ENCODE results near the gene RHD.
"Not testable (repeated sequence)": the region's sequence is repeated elsewhere in the genome, so short reads cannot be mapped to it uniquely, and the experiment has no call there.

RHD gene

GRCh38 chr1:25360596-25361581 is 88.6 kb downstream of the RHD start:
- DNase-seq: no peak

GRCh38 chr1:25361901-25362300 is 89.6 kb downstream of the RHD start:
- no peak for DNase-seq

GRCh38 chr1:25362634-25363559 is 90.6 kb downstream of the RHD start:
- DNase-seq: not testable (repeated sequence)

- no peak for DNase-seq
Observed at GRCh38 chr1:25369241-25369640, 96.9 kb downstream of the RHD start.

GRCh38 chr1:25369691-25370271 is 97.5 kb downstream of the RHD start:
- not testable (repeated sequence) for DNase-seq

- not testable (repeated sequence) for DNase-seq
Observed at GRCh38 chr1:25371757-25372156, 99.4 kb downstream of the RHD start.

GRCh38 chr1:25378367-25378766 is 106.1 kb downstream of the RHD start:
- not testable (repeated sequence) for DNase-seq

Measured in NCI-H1048 (cell line).